ENCODE results near the gene ALDH1A1.

The ALDH1A1 gene

DNA sequence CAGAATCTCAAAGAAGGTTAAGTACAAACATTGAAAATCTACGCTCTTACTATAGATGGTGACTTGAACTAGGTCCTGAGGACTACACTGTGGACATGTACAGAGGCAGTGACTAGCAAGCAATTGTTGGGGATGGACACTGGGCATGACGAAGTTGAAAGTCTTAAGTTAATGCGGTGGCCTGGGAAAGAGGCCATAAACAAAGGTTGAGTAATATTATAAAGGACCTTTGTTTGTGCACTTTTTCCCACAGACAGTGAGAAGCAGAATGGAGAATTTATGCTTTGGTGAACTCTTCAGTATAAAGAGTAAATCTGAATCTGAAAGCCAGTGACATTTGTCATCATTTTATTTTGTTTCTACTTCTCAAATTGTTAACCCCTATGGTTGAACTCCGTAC lies 15.3 kb downstream of the ALDH1A1 start:
- DNase-seq: no peak

DNA sequence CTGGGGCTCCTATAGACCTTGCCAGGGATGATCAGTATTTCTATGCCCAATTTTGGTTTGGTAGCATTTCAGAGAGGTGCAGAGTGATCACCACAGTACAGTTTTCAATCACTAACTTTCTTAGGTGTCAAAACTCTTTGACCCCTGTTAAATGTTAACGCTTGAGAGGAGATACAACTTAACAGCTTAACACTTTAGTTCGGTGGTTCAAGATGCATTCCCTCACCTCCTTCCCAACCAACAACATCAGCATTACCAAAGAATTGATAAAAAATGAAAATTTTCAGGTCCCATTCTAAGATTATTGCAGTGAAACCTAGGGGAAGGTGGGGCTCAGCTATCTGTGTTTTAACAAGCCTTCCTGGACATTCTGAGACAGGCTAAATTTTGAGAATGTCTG lies 16.2 kb downstream of the ALDH1A1 start:
- no peak for DNase-seq

DNA sequence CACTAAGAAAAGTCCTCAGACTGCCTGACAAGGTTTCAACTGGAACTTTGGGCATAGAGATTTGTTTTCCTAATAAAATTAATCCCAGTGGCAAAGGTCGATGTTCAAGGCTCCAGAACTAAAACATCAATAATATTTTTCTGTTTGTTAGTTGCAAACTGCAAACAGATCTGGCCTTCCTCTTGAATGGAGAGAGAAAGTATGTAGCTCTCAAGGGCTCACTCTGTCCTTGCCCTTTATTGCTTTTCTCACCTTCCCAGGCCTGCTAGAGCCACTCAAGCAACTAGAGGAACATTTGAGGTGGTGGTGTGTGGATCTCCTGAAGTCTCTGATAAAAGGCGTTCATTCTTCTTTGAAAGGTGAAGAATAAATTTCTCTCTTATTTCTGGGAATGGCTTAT lies 16.6 kb downstream of the ALDH1A1 start:
- DNase-seq: no peak

DNA sequence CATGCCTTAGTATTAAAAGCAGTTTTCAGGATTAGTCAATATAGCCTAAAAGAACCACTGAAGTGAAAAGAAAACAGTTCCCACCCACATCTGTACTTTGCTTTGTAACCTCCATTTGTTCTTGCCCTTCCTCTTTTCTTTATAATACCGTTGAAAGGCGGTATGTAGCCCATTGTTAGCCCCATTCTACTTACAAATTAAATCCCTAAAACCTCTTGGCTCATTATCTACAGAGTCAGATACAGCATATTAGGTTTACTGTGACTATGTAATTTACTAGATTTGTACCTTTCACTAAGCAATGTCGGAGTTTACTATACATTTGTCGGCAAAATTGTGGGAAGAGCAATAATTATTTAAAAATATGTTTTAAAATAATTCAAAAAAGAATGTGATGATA lies 17.3 kb downstream of the ALDH1A1 start:
- no peak for DNase-seq

DNA sequence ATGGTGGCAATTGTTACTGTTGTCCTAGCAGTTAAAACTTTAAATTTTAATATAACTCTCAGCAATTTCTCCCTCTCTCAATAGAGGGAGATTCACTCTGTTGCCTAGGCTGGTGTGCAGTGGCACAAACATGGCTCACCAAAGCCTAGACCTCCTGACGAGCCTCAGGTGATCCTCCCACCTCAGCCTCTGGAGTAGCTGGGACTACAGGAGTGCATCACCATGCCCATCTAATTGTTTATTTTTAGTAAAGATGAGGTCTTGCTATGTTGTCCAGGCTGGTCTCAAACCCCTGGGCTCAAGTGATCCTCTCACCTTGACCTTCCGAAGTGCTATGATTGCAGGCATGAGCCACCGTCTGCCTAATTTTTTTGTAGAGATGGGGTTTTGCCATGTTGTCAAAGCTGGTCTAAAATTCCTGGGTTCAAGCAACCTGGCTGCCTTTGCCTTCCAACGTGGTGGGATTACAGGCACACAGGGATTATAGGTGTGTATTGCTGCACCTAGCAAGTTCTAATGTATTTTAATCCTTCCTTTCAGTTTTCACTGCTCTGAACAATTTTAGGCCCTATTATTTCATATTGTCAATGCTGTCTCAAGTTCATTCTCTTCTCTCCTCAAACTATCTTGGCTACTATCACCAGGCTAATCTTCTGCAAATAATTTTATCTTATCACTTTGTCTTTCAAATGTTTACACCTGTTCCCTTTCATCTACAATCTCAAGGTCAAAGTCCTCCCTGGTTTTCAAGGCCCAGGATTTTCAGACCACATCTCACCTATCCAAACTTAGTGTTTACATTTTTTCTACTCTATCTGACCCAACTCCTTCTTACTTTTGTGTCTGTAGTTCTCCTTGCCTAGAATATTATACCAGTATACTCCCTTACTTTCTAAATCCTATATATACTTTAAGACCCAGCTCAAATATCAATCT lies 18.9 kb downstream of the ALDH1A1 start:
- no peak for DNase-seq

DNA sequence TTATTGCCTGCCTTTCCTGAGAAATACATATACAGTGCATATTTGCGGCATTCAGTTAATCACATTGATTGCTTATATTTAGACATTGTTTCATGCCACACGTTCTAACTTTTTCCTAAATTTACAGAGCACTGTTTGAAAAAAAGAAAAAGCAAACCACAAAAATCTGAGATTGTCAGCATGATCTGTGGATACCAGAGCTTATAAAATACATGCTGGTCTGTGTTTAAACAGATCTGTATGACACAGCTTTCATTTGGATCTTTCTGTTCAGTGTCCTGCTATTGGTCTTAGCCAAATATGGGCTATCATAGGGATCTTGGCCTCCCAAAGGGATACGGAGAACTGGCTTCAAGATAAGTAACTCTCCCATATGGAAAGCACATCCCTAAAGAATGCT lies 20.2 kb downstream of the ALDH1A1 start:
- DNase-seq: no peak

DNA sequence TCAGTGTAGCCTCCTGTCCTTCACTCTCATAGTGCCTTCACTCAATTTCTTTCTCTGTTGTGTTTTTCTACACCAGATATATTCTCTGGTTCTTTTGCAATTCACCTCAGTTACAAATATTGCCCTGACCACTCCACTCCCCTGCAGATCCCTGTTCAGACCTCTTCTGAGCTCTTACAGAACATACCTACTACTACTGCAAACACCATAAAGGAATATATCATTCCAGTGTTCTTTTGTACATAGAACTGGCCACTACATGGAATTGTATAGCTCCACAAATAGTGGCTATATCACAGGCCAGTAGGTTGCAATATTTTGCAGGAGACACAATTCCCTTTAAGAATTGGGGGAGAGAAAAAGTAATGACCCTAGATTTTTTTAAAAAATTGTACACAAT lies 21.0 kb downstream of the ALDH1A1 start:
- DNase-seq: no peak

DNA sequence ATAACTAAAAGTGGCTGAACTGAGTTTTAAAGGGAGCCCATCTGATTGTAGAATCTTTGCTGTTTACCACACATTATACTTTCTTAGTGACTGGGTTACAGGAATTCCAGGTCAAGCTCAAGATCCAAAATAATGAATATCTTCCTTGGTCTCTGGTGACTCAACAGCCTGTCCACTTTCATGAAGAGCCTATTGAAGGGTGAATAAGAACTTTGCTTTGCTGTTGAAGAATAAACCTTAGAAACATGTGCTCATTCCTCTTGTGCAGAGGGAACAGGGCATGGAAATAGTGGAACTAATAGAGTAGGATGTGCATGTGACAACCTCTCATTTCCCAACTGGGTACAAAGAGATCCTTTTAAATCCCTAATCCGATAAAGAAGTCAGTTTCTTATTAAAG lies 21.4 kb downstream of the ALDH1A1 start:
- DNase-seq: no peak

DNA sequence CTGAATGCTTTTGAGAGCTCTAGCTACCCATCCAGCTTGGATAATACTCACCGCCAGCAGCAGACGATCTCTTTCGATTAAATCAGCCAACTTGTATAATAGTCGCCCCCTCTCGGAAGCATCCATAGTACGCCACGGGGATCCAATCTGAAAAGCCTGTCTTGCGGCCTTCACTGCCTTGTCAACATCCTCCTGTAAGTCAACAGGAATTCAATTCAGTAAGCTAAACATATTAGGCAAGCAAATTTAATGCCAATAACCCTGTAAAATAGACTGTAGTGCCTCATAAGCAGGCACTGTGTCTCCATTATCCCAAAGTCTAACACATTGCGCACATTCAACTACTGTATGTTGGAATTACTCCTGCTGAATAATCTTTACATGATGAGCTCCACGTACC lies 22.0 kb downstream of the ALDH1A1 start:
- DNase-seq: no peak

DNA sequence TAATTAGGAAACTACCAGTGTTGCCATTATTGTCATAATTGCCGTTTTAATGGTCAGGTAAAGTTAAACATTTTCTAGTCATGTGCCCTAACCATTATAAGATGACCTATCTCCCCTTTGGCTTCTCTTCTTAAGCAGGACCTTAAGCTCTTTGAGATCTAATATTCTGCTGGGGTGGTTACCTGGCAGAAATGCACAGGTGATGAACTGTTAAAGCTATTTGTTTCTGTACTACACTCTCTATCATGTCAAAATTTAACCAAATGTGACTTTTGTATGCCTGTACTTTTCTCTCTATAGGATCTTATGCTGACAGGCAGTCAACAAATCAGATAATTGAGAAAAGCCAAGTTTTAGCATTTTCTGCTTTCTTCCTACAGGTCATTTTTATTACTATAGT lies 23.3 kb downstream of the ALDH1A1 start:
- no peak for DNase-seq

DNA sequence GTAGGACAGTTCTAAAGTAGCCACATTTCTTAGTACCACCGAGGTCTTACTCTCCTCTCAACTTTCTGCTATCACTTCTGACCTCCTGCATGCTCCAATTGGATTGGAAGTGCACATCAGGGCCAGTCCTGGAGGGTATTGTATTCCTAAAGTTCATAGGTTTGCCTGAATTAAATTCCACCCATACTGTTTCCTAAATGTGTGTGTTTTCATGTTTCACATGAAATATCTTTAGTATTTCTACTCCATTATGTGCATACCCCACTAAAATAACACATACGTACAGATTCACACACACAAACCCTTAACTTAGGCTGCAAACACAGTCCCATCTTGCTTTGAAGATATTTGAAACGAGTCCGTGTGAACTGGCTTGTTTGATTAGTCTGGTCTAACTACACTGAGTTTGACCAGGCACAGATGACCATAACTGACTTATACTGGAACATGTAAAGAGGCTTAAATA lies 24.8 kb downstream of the ALDH1A1 start:
- no peak for DNase-seq

DNA sequence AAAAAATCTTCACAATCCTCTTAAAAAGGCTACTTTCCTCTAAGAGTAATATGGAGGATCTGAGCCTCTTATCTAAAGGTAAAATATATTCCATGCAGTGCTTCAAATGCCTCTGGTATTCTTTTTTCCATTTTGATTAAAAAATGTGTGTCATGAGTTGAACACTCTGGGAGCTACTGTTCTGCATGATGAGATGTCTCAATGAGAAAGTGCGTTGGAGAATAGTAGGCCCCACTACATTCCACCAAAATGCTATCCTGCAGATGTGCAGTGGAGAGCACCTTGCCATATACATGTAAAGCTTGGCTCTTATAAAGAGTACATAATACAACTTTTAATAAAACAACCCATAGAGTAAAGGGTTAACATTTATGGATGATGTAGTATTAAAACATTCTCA lies 26.3 kb downstream of the ALDH1A1 start:
- DNase-seq: no peak

DNA sequence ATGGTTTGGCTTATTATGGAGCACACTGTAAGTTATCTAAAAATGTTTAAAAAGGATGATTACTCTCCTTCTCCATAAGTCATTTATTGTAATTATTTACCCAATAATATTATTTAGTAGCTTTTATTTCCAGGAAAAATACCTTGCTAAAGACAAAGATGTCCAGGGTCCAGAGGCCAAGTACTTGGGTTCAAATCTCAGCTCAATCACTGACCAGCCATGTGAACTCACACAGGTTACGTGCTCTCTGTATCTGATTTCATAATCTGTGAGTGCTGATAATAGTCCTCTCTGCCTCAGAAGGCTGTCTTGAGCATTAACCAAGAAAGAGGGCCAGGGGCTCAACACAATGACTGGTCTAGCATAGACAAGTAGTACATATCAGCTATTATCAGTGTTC lies 27.0 kb downstream of the ALDH1A1 start:
- DNase-seq: no peak

DNA sequence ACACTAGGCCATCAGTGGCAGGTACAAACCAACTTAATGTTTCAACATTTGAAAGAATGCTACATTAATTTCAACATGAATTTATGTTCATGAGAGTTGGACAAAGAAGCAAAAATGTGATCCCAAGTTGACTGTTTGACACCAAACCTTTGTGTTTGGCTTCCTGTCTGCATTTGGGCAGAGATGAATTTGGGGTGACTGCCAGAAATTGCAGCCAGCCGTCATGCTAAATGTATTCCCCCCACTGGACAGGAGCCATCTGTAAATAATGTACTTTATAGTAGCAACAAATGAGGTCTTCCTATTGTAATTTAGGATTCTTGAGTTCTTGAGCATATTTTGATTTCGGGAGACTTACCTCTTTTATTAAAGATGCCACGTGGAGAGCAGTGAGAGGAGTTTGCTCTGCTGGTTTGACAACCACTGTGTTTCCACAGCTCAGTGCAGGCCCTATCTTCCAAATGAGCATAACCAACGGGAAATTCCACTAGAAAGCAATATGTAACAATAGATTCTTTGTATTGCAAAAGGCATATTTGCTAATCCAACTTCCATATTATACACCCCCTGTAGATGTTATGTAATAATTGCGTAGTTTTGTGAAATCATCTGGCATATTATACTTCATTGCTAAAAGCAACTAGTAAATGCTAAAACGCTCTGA lies 27.6 kb downstream of the ALDH1A1 start:
- DNase-seq: peak; percentile 1

DNA sequence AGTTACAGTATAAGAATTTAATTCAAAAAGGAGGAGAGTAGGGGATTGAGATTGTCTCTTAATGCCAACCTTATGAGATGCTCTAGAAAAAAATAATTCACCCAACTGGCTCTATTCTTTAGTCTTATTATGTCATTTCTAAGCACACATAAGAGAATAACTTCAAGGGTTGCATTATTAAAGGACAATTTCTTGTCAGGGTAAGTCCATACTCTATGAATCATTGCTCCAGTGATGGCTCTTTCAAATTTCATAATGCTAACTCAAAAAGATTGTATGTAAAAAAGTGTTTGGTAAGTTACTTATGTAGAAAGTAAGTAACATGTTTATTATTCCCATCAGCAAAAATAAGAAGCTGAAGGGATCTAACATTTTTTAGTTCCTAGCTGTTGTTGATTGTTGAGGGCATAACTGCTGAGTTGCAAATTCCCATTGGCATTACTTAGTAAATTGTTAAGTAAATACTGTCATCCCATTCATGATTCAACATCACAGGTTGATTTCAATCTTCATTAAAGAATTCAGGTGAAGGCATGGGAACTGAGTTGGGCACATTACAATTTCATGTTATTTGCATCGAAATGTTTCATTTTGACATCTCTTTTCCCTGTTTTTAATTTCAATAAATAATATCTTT lies 28.6 kb downstream of the ALDH1A1 start:
- no peak for DNase-seq

DNA sequence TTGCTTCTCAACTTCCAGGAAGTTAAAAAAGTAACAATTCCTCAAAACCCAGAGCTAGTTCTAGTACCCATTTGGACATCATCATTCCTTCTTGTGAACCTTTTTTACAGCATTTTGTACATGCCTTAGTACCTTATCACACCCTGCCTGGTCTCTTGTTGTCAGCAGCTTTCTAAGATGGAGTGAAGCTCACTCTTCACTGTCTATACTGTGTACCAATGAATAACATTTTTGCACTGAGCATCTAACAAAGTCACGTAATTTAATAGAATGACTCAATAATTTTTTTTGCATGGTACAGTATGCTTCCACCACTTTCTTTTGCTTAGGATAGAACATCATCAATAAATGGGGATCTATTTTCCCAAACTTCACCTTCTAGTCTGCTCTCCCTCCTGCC lies 29.8 kb downstream of the ALDH1A1 start:
- DNase-seq: no peak

DNA sequence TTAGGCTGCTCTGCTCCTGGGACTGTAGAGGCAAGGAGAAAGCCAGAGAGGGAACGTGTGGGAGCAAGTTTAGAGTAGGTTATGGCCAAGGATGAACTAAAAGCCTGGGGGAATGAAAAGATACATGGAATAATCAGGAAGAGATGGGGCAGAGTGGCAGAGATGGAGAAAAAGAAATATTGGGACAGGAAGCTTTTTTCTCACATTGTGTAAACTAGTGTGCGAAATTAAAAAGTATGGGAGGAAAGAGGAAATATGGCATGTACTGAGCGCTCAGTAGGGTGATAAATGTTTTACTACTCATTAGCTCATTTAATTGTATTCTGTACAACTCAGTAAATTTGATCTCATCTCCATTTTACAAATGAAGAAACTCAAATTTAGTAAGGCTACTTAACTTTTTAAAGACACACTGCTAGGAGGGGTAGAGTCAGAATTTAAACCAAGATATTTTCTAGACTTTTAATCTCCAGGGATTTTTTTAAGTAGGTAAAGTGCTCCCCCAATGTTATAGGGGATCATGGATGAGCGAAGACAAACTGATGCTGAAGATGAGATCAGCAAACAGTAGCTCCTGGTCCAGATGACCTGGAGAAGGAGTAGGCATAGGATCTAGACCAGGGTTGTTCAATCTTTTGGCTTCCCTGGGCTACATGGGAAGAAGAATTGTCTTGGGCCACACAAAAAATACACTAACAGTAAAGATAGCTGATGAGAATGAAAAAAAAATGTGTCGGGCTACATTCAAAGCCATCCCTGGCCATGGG lies 30.8 kb downstream of the ALDH1A1 start:
- DNase-seq: no peak

DNA sequence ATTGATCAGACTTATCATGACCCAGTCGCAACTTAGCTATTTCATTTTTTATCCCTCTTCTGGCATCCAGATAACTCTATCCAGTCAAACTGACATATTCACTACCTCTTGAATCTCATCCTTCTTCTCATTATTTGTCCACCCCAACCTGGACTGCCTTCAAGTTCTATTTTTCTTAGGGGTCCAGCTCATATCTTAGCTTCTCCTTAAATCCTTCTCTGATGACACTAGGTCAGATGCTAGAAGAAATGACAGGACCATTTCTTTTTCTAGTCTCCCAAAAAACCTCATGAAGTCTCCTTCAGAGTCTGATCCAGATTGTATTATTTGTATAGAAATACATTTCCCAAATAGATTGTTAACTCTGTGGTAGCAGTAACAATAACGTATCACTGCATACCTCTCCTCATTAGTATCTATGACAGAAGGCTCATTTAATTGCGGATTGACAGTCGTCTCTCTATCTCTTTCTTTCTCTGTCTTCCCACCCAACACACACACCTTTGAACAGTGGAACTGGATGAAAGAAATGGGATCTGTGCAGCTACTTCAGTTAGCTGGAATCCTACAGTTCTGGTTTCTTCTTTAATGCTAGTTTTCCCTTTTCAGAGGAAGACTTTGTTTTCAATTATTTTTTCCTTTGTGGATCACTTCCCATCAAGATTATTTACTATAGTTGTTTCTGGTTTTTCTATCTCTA lies 33.5 kb downstream of the ALDH1A1 start:
- no peak for DNase-seq

DNA sequence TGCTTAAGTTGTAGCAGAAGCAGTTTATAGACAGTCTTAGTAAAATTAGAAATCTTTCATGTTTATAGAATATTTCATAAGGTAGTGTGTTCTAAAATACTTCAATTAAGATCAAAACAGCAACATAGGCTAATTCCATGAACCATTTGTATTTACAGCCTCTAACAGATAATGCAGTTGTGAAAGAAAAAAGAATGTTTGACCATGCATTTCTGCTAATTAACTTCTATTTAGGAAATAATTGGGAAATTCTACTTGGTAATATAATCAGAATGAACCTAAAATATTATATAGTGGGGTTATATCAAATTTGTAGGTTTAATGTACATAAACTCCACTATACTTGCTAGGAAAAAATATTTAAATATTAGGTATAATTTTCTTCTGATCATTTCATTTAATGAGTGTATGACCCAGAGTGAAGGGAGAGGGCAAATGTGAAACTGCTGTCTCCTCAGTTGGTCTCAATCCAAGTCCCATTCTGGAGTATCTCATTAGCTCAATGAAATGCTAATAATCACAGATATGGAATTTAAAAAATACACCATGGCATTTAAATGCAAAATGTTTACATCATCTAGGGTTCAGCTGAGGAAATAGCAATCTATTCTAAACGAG lies 34.9 kb downstream of the ALDH1A1 start:
- DNase-seq: no peak

DNA sequence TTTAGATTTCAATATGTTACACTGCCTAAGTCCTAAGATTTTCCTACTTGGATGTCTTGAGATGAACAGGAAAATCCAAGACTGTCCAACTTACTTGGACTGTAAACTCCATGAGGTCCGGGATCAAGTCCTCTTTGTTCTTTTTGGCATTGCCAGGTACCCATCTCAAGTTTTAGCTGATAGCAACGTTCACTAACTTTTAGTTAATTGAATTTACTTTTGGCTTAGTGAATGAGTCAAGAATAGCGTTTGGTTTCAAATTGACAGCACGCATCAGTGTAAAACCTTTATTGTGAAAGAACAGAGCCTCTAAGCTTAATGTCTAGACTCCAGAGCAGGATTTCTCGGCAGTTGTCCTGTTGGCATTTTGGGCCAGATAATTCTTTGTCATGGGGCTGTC lies 37.2 kb downstream of the ALDH1A1 start:
- no peak for DNase-seq

DNA sequence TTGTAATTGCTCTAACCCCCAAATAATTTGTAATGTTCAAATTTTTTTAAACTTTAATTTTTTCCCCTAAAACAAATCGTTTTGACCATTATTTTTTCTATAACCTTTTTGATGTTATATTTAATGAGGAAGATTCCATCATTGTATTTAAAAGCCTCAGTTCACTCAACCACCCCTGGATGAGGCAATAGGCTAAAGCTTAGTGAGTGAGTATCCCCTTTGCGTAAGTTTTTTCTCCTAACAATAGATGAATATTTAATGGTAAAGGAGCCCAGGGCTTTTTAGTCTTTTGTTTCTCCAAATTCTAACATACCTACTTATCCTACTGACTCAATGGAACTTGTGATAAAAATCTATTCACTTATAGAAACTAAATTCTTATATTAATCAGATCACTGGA lies 38.1 kb downstream of the ALDH1A1 start:
- DNase-seq: no peak
